GM18517 (cell line): Measurements from ENCODE around the gene ACAP1.

Experiments used
- ATAC-seq: cut with Tn5 transposase; IDR thresholded peaks from one replicate; pipeline ENCODE4 v1.9.1; 2021; ENCODE audit warnings: mild to moderate bottlenecking, moderate library complexity; ENCODE audit not compliant: unreplicated experiment

ACAP1 gene

DNA sequence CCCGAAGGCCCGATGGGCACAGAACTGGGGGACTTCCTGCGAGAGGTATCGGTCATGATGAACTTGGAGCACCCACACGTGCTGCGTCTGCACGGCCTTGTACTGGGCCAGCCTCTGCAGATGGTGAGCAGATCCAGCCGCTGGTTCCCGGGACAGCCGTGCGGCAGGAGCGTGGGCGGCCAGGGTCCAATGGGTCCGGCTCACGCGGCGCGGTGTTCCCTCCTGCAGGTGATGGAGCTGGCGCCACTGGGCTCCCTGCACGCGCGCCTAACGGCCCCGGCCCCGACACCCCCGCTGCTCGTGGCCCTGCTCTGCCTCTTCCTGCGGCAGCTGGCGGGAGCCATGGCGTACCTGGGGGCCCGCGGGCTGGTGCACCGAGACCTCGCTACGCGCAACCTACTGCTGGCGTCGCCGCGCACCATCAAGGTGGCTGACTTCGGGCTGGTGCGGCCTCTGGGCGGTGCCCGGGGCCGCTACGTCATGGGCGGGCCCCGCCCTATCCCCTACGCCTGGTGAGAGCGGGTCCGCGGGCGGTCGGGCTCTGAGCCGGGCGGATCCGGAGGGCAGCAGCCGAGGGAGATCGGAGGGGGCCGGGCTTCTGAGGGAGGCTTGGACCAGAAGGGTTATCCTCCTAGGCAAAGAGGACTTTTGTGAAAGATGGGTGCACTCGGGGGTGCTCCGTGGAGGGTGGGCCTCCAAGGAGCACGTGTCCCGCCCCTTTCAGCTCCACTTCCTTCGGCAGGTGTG, 47.6 kb downstream of the ACAP1 start:
- ATAC-seq, result no peak

DNA sequence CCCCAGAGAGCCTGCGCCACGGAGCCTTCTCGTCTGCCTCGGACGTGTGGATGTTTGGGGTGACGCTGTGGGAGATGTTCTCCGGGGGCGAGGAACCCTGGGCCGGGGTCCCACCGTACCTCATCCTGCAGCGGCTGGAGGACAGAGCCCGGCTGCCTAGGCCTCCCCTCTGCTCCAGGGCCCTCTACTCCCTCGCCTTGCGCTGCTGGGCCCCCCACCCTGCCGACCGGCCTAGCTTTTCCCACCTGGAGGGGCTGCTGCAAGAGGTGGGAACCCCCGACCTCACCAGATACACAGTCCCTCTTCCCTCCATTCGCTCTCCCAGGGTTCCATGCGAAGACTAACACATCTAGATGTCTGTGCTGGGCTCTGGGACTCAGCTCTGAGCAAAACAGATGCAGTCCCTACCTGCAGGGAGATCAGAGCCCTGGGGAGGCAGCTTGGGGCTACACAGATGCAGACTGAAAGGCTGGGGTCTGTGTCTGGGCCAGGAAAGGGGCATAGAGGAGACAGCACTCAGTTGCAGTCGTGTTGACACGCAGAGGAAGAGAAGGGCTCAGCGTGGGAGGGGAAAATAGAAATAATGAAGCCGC, 48.3 kb downstream of the ACAP1 start:
- ATAC-seq, result no peak

DNA sequence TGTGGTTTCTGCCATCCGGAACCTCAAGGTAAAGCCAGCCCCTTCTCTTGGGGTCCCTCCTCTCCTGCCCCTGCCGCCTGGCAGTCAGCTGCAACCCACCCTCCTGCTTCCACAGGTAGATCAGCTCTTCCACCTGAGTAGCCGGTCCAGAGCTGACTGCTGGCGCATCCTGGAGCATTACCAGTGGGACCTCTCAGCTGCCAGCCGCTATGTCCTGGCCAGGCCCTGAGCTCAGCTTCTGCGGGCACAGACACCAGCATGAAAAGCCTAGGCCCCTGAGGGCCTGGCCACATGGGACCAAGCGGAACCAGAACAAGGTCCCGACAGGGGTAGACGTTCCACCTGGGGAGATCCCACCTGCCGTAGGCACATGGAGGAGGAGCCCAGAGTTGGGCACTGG, 52.5 kb downstream of the ACAP1 start:
- ATAC-seq, result no peak

- no peak for ATAC-seq
These were observed 53.9 kb downstream of the ACAP1 start for GRCh38 chr17:7389924-7390910.

DNA sequence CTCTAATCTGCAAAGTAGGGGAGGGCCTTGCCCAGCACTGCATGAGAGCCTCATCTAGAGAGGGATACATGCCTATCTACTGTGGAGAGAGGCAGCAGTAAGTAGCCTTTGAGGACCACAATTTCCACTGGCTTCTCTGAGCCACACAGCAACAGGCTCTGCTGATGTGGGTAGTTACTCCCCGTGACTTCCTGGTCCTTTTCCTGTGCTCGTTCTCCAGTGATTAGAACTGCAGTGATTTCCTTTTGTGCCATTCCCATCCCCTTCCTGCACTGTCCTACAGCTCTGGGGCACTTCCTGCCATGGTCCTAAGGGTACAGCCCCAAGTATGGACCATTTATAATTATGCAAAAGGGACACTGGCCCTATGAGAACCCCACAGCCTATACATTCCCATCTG, 55.0 kb downstream of the ACAP1 start:
- ATAC-seq, result no peak

- no peak for ATAC-seq
These were observed 56.6 kb downstream of the ACAP1 start for GRCh38 chr17:7392696-7393612.

GRCh38 chr17:7393613-7394451, 57.5 kb downstream of the ACAP1 start:
- peak; percentile 50 for ATAC-seq

DNA sequence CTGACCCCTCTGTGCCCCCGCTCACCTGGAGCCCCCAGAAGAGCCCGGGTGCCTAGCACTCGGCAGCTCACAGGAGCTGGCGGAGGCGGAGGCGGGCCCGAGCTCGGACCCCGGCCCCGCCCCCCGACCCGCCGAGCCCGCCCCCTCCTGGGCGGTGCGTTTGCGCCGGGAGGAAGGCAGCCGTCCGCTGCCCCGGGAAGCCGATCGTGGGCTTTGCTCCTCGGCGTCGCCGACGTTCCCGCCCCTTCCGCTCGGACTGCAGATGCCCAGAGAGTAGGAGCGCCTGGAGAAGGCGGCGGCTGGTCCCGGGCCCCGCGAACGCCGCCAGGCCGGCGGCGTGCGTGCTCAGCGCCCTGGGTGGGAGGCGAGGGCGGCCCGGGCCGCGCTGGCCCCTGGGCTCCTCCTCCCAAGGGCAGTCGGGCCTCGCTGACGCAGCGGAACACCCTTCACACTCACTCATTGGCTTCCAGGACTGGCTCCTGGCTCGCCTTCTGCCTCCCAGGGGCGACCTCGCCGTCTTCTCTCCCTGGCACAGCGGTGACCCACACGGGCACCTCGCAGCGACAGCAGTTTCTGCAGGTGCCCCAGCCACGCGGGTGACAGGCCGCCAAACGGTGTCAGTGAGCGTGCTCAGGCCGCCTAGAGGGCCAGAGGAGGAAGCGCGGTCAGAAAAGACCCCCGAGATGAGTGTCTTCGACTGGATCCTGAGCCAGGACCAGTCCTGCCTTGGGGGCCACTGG, 58.3 kb downstream of the ACAP1 start, which contains the start of gene PLSCR3:
Gene PLSCR3 (minus strand): TSS at position 74 of the 740 bp plus-strand sequence. CDS start 415 bp downstream, outside the sequence.
- peak; percentile 68 for ATAC-seq

DNA sequence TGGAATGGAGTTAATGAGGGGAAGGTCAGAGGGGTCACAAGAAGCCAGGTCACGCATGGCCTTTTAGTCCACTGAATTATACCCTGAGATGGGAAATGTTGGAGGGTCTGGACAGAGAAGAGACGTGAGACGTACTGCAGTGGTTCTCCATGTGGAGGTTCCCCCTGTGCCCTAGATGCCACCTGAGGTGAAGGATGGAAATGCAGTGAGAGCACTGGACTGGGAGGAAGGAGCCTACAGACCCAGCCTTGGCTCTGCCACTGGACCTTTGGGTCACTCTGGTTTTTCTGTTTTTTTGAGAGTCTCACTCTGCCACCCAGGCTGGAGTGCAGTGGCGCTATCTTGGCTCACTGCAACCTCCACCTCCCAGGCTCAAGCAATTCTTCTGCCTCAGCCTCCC, 59.8 kb downstream of the ACAP1 start:
- ATAC-seq, result no peak

DNA sequence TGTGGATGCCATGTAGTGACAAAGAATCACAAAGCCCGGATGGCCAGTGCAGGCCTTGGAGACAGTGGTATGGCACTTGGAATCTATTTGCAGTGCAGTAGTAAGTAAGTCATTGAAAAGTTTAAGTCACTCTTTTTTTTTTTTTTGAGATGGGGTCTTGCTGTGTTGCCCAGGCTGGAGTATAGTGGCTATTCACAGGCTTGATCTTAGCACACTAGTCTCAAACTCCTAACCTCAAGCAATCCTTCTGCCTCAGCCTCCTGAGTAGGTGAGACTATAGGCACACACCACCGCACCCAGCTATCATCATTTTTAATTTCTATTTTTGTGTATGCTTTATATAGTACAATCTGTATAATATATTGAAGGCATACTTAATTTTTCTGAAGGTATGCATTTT, 62.3 kb downstream of the ACAP1 start:
- no peak for ATAC-seq
